Liver (tissue), 9 donors: ENCODE data around the gene KLC4. TPM values are rescaled to one million over a fixed set of nuclear protein-coding genes. Genes with fewer than 3 reads are reported as not detected.

Experiments used
- DNase-seq: peaks from one replicate; pipeline ENCODE4 v3.0.0-alpha.2; 2017; ENCODE audit warnings: low spot score
- H3K27ac ChIP-seq, 2 donors: one replicate each; pipeline ENCODE4 v1.7.0; 2013; ENCODE audit warnings: inconsistent platforms in 2 of 2, low read length in 2 of 2, control low read depth in 1 of 2, low read depth in 1 of 2, mild to moderate bottlenecking in 1 of 2
- H3K27me3 ChIP-seq, 4 donors: one replicate each; pipeline versions ENCODE4 v1.6.1 to v1.7.0; 2013; ENCODE audit warnings: low read length in 3 of 4, inconsistent platforms in 1 of 4, mild to moderate bottlenecking in 1 of 4, moderate library complexity in 1 of 4; ENCODE audit not compliant: control insufficient read depth in 4 of 4, insufficient read depth in 4 of 4
- H3K36me3 ChIP-seq, 4 donors: one replicate each; pipeline versions ENCODE4 v1.6.1 to v1.7.0; 2013; ENCODE audit warnings: low read length in 3 of 4, mild to moderate bottlenecking in 3 of 4, low read depth in 1 of 4, moderate library complexity in 1 of 4; ENCODE audit not compliant: control insufficient read depth in 4 of 4, insufficient read depth in 3 of 4
- H3K4me1 ChIP-seq, 4 donors: one replicate each; pipeline versions ENCODE4 v1.6.1 to v1.7.0; 2013; ENCODE audit warnings: low read length in 3 of 4, mild to moderate bottlenecking in 3 of 4, moderate library complexity in 1 of 4; ENCODE audit not compliant: control insufficient read depth in 4 of 4, insufficient read depth in 4 of 4
- H3K4me3 ChIP-seq, 3 donors: one replicate each; pipeline versions ENCODE4 v1.6.1 to v1.7.0; 2013; ENCODE audit warnings: low read length in 3 of 3, control low read depth in 1 of 3, low read depth in 1 of 3, mild to moderate bottlenecking in 1 of 3
- H3K9ac ChIP-seq, 2 donors: one replicate each; pipeline ENCODE4 v1.7.0; 2013; ENCODE audit warnings: low read length in 2 of 2, mild to moderate bottlenecking in 2 of 2, moderate library complexity in 2 of 2, control low read depth in 1 of 2, low read depth in 1 of 2
- H3K9me3 ChIP-seq, 4 donors: one replicate each; pipeline versions ENCODE4 v1.6.1 to v1.7.0; 2013; ENCODE audit warnings: low read length in 3 of 4; ENCODE audit not compliant: control insufficient read depth in 4 of 4
- ATF3 ChIP-seq: IDR thresholded peaks from 2 replicates; pipeline ENCODE4 v1.6.1; 2016; ENCODE audit warnings: antibody characterized with exemption
- EGR1 ChIP-seq, 2 donors: IDR thresholded peaks; 2 replicates each; pipeline ENCODE4 v1.6.1; 2016 to 2018; ENCODE audit warnings: antibody characterized with exemption in 2 of 2, low read depth in 2 of 2
- FOXA1 ChIP-seq: IDR thresholded peaks from 2 replicates; pipeline ENCODE4 v1.6.1; 2016; ENCODE audit warnings: antibody characterized with exemption
- FOXA2 ChIP-seq: IDR thresholded peaks from 2 replicates; pipeline ENCODE4 v1.6.1; 2016; ENCODE audit warnings: antibody characterized with exemption
- GABPA ChIP-seq, 2 donors: IDR thresholded peaks in 1 of 2; conservative IDR thresholded peaks in 1 of 2; 2 replicates each; pipeline ENCODE4 v1.6.1; 2016; ENCODE audit warnings: antibody characterized with exemption in 2 of 2, mild to moderate bottlenecking in 1 of 2, moderate library complexity in 1 of 2
- HNF4A ChIP-seq, 2 donors: conservative IDR thresholded peaks; 2 replicates each; pipeline ENCODE4 v1.6.1; 2016; ENCODE audit warnings: antibody characterized with exemption in 2 of 2, mild to moderate bottlenecking in 2 of 2
- HNF4G ChIP-seq: IDR thresholded peaks from 2 replicates; pipeline ENCODE4 v1.6.1; 2016; ENCODE audit warnings: antibody characterized with exemption
- JUND ChIP-seq, 2 donors: IDR thresholded peaks; 2 replicates each; pipeline ENCODE4 v1.6.1; 2016; ENCODE audit warnings: antibody characterized with exemption in 2 of 2
- MAX ChIP-seq: IDR thresholded peaks from 2 replicates; pipeline ENCODE4 v1.6.1; 2016; ENCODE audit warnings: antibody characterized with exemption
- NR2F2 ChIP-seq: IDR thresholded peaks from 2 replicates; pipeline ENCODE4 v1.6.1; 2016; ENCODE audit warnings: antibody characterized with exemption
- RAD21 ChIP-seq, 2 donors: IDR thresholded peaks; 2 replicates each; pipeline ENCODE4 v1.6.1; 2016; ENCODE audit warnings: antibody characterized with exemption in 2 of 2, mild to moderate bottlenecking in 2 of 2
- REST ChIP-seq: IDR thresholded peaks from 2 replicates; pipeline ENCODE4 v1.6.1; 2016; ENCODE audit warnings: antibody characterized with exemption, mild to moderate bottlenecking
- RXRA ChIP-seq, 2 donors: IDR thresholded peaks; 2 replicates each; pipeline ENCODE4 v1.6.1; 2017 to 2018; ENCODE audit warnings: antibody characterized with exemption in 2 of 2, mild to moderate bottlenecking in 1 of 2
- SP1 ChIP-seq: IDR thresholded peaks from 2 replicates; pipeline ENCODE4 v1.6.1; 2018; ENCODE audit warnings: antibody characterized with exemption, mild to moderate bottlenecking
- TAF1 ChIP-seq: conservative IDR thresholded peaks from 2 replicates; pipeline ENCODE4 v1.6.1; 2016; ENCODE audit warnings: antibody characterized with exemption, mild to moderate bottlenecking
- YY1 ChIP-seq: IDR thresholded peaks from 2 replicates; pipeline ENCODE4 v1.6.1; 2016; ENCODE audit warnings: antibody characterized with exemption, mild to moderate bottlenecking
- ZBTB33 ChIP-seq: IDR thresholded peaks from 2 replicates; pipeline ENCODE4 v1.6.1; 2016; ENCODE audit warnings: antibody characterized with exemption
- WGBS: extraction: QIAGEN DNeasy Blood & Tissue Kit; methylation state at CpG from one replicate; pipeline ENCODE4 v1.1.7; 2013; 5-methylcytosine and 5-hydroxymethylcytosine counted together
- polyA plus RNA-seq, 2 donors: library from polyadenylated mRNA; stranded (reverse) in 1 of 2; unstranded in 1 of 2; fragments of 200-250 nt in 1 of 2; fragments of >200 nt in 1 of 2; fragmentation: Nextera tagmentation in 1 of 2; extraction: Ambion mirVana in 1 of 2; gene quantifications; one replicate each; pipeline versions ENCODE4 v1.2.1 to v1.2.3, GENCODE V29; 2013 to 2015
- total RNA-seq, 2 donors: library from RNA; depleted of rRNA; stranded (reverse); fragments of >200 nt; gene quantifications; one replicate each; pipeline ENCODE4 v1.2.3, GENCODE V29; 2014
- TF ChIP-seq, protein P1 (sequence below): fragments of 150-350 bp; IDR thresholded peaks from 2 replicates; pipeline ENCODE4 v1.5.1; 2017; ENCODE audit warnings: improper control_type of control experiment, low read depth, low read length; ENCODE audit not compliant: missing input control
- donor health status: healthy.
- donor health status: healthy.
- donor health status: healthy.
- donor health status: healthy.
- donor health status: healthy.

KLC4 gene
- total and polyA plus RNA-seq, 4 donors = 33.2 to 97.0 (median 45.9) TPM

DNA sequence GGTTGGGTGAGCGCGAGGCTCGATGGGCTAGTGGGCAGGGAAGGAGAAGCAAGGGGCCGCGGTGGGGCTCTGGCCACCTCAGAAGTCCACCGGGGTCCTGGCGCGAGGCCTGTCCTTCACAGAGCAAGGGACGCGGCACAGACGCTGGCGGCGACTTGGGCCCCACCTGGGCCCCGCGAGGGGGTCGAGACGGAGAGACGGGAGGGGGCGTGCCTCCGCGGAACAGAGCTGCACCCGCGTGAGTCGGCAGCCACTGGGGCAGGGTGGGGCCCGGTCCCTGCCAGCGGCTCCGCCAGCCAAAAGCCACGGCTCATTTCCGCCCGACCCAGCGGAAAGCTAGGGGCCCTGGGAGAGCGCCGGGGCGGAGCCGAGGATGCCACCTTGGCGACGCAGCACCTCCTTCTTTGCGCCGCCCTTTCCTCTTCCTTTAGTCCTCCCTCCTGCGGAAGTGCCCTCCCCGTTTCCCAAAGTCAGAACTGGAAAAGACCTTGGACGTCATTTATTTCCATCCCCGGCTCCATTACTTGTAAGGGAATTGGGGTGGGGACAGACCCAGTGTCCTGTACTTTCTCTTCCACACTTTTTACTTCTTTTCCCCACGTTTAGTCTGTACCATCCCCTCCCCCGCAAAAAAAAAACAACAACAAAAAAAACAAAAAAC is 5.8 kb upstream of the KLC4 start, which contains the start of gene CUL7:
Gene CUL7, minus strand, starts transcription at position 307 of the 661 bp plus-strand sequence. CDS start 1,063 bp downstream, outside the sequence.
- no peaks in the 10 kb centered on the region for H3K9me3 ChIP-seq
- peak; percentile 91 for DNase-seq
- TF ChIP-seq EGR1 (IDR thresholded peaks at IDR 0.05; ENCODE audit: low read depth in 2 of 2) (peak; percentile 91 to 94), RXRA (IDR thresholded peaks at IDR 0.05) (peak; percentile 58 to 59), GABPA (IDR thresholded peaks at IDR 0.05 in 1 of 2, conservative IDR thresholded peaks at IDR 0.05 in 1 of 2) (peak; percentile 67 to 92), SP1 (peak; percentile 73), FOXA2 (no peak), MAX (peak; percentile 98), ZBTB33 (no peak), HNF4A (conservative IDR thresholded peaks at IDR 0.05) (peak; percentile 56 to 62), YY1 (peak; percentile 90), RAD21 (IDR thresholded peaks at IDR 0.05) (peak; percentile 32 to 52), JUND (IDR thresholded peaks at IDR 0.05) (peak in 1 of 2 donors; percentile 61), TAF1 (peak; percentile 38), FOXA1 (no peak), HNF4G (no peak), NR2F2 (peak; percentile 75), REST (peak; percentile 57), ATF3 (no peak)
- TF ChIP-seq, protein P1, sequence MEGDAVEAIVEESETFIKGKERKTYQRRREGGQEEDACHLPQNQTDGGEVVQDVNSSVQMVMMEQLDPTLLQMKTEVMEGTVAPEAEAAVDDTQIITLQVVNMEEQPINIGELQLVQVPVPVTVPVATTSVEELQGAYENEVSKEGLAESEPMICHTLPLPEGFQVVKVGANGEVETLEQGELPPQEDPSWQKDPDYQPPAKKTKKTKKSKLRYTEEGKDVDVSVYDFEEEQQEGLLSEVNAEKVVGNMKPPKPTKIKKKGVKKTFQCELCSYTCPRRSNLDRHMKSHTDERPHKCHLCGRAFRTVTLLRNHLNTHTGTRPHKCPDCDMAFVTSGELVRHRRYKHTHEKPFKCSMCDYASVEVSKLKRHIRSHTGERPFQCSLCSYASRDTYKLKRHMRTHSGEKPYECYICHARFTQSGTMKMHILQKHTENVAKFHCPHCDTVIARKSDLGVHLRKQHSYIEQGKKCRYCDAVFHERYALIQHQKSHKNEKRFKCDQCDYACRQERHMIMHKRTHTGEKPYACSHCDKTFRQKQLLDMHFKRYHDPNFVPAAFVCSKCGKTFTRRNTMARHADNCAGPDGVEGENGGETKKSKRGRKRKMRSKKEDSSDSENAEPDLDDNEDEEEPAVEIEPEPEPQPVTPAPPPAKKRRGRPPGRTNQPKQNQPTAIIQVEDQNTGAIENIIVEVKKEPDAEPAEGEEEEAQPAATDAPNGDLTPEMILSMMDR = no peak
- H3K4me3 ChIP-seq = peak within 1 kb of the TSS; percentile 64 to 85 (median 68)
- peak within 1 kb of the TSS; percentile 47 to 82 for H3K27ac ChIP-seq
- peak within 1 kb of the TSS; percentile 50 to 67 for H3K9ac ChIP-seq
- WGBS = 2% methylated on average over 45 of the region's 45 CpGs
- no peaks in the 10 kb centered on the region for H3K27me3 ChIP-seq
- peaks cover 2 to 27% (median 21%) of the 10 kb centered on the region in 4 donors for H3K4me1 ChIP-seq
- peaks cover 0 to 35% (median 13%) of the 10 kb centered on the region in 4 donors for H3K36me3 ChIP-seq
